GM12878 (cell line): Measurements from ENCODE around the gene ANKRD44. TPM values are rescaled to one million over a fixed set of nuclear protein-coding genes. Genes with fewer than 3 reads are reported as not detected.

Source experiments
- ATAC-seq: fragments of 200-7000 bp; cut with Tn5 transposase; 3 replicates; pipeline ENCODE4 v1.9.1; 2020; ENCODE audit warnings: mild to moderate bottlenecking, moderate library complexity
- BruUV-seq: library from RNA; stranded (reverse); fragments of 400-500 nt; replicated peaks from 2 replicates; lab custom pipeline; 2021; lab: Mats Ljungman, UMichigan
- CTCF ChIA-PET: fragments of 300-600 bp; sonication (Branson Sonifier 250); formaldehyde crosslinking; extraction: SDS; loops from one replicate; lab custom pipeline; 2021; ENCODE audit warnings: inconsistent platforms; lab: Yijun Ruan, JAX
- POLR2A ChIA-PET: fragments of 350-600 bp; formaldehyde crosslinking; extraction: SDS; loops from one replicate; lab custom pipeline; 2021; ENCODE audit warnings: inconsistent platforms; lab: Charles Lee
- RAD21 ChIA-PET: fragments of 300-600 bp; sonication (Branson Sonifier 250); formaldehyde crosslinking; loops from one replicate; lab custom pipeline; 2023; ENCODE audit warnings: antibody characterized with exemption; ENCODE audit not compliant: unreplicated experiment; lab: Charles Lee
- SMC1A ChIA-PET: fragments of 300-600 bp; sonication (Branson Sonifier 250); formaldehyde crosslinking; loops from one replicate; lab custom pipeline; 2023; ENCODE audit not compliant: unreplicated experiment, uncharacterized antibody; lab: Charles Lee
- DNase-seq: peaks from one replicate; pipeline ENCODE4 v3.0.0-alpha.2; 2011; ENCODE audit warnings: low read depth, low spot score
- FAIRE-seq: peaks from 3 replicates; lab custom pipeline; 2011; peaks lifted over from hg19 to GRCh38; lab: Jason Lieb, UNC
- H2AFZ ChIP-seq: 2 replicates; pipeline ENCODE4 v1.6.0; 2011; ENCODE audit warnings: low read depth, low read length, control low read depth; ENCODE audit not compliant: control insufficient read depth
- H3K27ac ChIP-seq: 2 replicates; pipeline ENCODE4 v1.5.1; 2011; ENCODE audit warnings: control low read depth; ENCODE audit not compliant: control insufficient read depth, insufficient read depth
- H3K27me3 ChIP-seq, 2 experiments: replicated peaks in 1 of 2; 2 replicates each; pipeline versions ENCODE4 v1.6.0 to v1.6.1; 2011; ENCODE audit warnings: low read length in 1 of 2; ENCODE audit not compliant: control insufficient read depth in 2 of 2, insufficient read depth in 2 of 2
- H3K36me3 ChIP-seq, 2 experiments: 2 replicates each; pipeline ENCODE4 v1.5.1; 2011; ENCODE audit warnings: low read length in 1 of 2; ENCODE audit not compliant: control insufficient read depth in 2 of 2, insufficient read depth in 2 of 2
- H3K4me1 ChIP-seq: 2 replicates; pipeline ENCODE4 v1.6.1; 2011; ENCODE audit warnings: mild to moderate bottlenecking, low read length, moderate library complexity, mixed read lengths; ENCODE audit not compliant: control insufficient read depth, insufficient read depth
- H3K4me2 ChIP-seq: 2 replicates; pipeline ENCODE4 v1.6.0; 2011; ENCODE audit warnings: control low read depth; ENCODE audit not compliant: control insufficient read depth, insufficient read depth
- H3K4me3 ChIP-seq: fragments of 200-600 bp; sonication (generic); 2 replicates; pipeline ENCODE4 v1.5.1; 2016
- H3K79me2 ChIP-seq: 2 replicates; pipeline ENCODE4 v1.6.0; 2011; ENCODE audit warnings: low read length; ENCODE audit not compliant: control insufficient read depth, insufficient read depth
- H3K9ac ChIP-seq: 2 replicates; pipeline ENCODE4 v1.8.0; 2011; ENCODE audit warnings: low read length, control low read depth, mixed read lengths; ENCODE audit not compliant: control insufficient read depth, insufficient read depth
- H3K9me3 ChIP-seq: replicated peaks from 3 replicates; pipeline ENCODE4 v1.5.1; 2011; ENCODE audit warnings: mild to moderate bottlenecking, low read length; ENCODE audit not compliant: control insufficient read depth, insufficient read depth
- H4K20me1 ChIP-seq: 2 replicates; pipeline ENCODE4 v1.6.0; 2011; ENCODE audit not compliant: control insufficient read depth, insufficient read depth
- ATF7 ChIP-seq: fragments of 450-650 bp; IDR thresholded peaks from 2 replicates; pipeline ENCODE4 v1.6.1; 2016; ENCODE audit warnings: low read depth, mild to moderate bottlenecking
- BMI1 ChIP-seq: fragments of 450-650 bp; IDR thresholded peaks from 2 replicates; pipeline ENCODE4 v1.6.1; 2016; ENCODE audit warnings: mild to moderate bottlenecking, moderate library complexity, borderline replicate concordance
- CHD1 ChIP-seq: IDR thresholded peaks from 2 replicates; pipeline ENCODE4 v1.6.1; 2012; ENCODE audit warnings: low read depth, low read length, improper control_type of control experiment
- CREM ChIP-seq: IDR thresholded peaks from 2 replicates; pipeline ENCODE4 v1.6.1; 2014; ENCODE audit warnings: antibody characterized with exemption, low read depth
- CTCF ChIP-seq, 3 experiments: IDR thresholded peaks in 2 of 3; conservative IDR thresholded peaks in 1 of 3; 2 replicates each; pipeline ENCODE4 v1.5.1; 2011; ENCODE audit warnings: low read depth in 3 of 3, low read length in 3 of 3, mild to moderate bottlenecking in 3 of 3, control low read depth in 2 of 3, moderate library complexity in 2 of 3, inconsistent platforms in 1 of 3, mixed read lengths in 1 of 3; ENCODE audit not compliant: control insufficient read depth in 2 of 3, insufficient read depth in 1 of 3; ENCODE audit errors: extremely low read depth in 1 of 3
- ESRRA ChIP-seq: IDR thresholded peaks from 2 replicates; pipeline ENCODE4 v1.6.1; 2012; ENCODE audit warnings: mild to moderate bottlenecking, low read length, improper control_type of control experiment
- ETV6 ChIP-seq, 2 experiments: fragments of 450-650 bp in 1 of 2; IDR thresholded peaks in 1 of 2; conservative IDR thresholded peaks in 1 of 2; 2 replicates each; pipeline ENCODE4 v1.6.1; 2014; ENCODE audit warnings: antibody characterized with exemption in 1 of 2, borderline replicate concordance in 1 of 2, low read depth in 1 of 2, mild to moderate bottlenecking in 1 of 2, moderate library complexity in 1 of 2
- IRF4 ChIP-seq: IDR thresholded peaks from 2 replicates; pipeline ENCODE4 v1.6.1; 2011; ENCODE audit warnings: low read depth, low read length
- JUNB ChIP-seq: IDR thresholded peaks from 2 replicates; pipeline ENCODE4 v1.6.1; 2016; ENCODE audit warnings: antibody characterized with exemption, mild to moderate bottlenecking
- KLF5 ChIP-seq: fragments of 450-650 bp; IDR thresholded peaks from 2 replicates; pipeline ENCODE4 v1.6.1; 2014; ENCODE audit warnings: mild to moderate bottlenecking; ENCODE audit not compliant: partially characterized antibody
- NFIC ChIP-seq: IDR thresholded peaks from 2 replicates; pipeline ENCODE4 v1.6.1; 2012; ENCODE audit warnings: low read depth, mild to moderate bottlenecking, inconsistent platforms, low read length, moderate library complexity
- NFYA ChIP-seq: IDR thresholded peaks from 2 replicates; pipeline ENCODE4 v1.6.1; 2011; ENCODE audit warnings: low read depth, mild to moderate bottlenecking, low read length, improper control_type of control experiment, borderline replicate concordance
- POLR2AphosphoS2 ChIP-seq: IDR thresholded peaks from 2 replicates; pipeline ENCODE4 v1.6.1; 2011; ENCODE audit warnings: low read depth, mild to moderate bottlenecking, low read length, improper control_type of control experiment, moderate library complexity
- RUNX3 ChIP-seq: IDR thresholded peaks from 2 replicates; pipeline ENCODE4 v1.6.1; 2012; ENCODE audit warnings: low read length, inconsistent platforms
- SPI1 ChIP-seq: IDR thresholded peaks from 2 replicates; pipeline ENCODE4 v1.6.1; 2011; ENCODE audit warnings: low read depth, mild to moderate bottlenecking, low read length, moderate library complexity, borderline replicate concordance; ENCODE audit not compliant: insufficient read depth
- SUZ12 ChIP-seq: fragments of 200-600 bp; sonication (generic); IDR thresholded peaks from one replicate; pipeline ENCODE4 v1.6.1; 2018; ENCODE audit warnings: antibody characterized with exemption, mild to moderate bottlenecking; ENCODE audit not compliant: unreplicated experiment
- USF1 ChIP-seq: IDR thresholded peaks from 2 replicates; pipeline ENCODE4 v1.6.1; 2011; ENCODE audit warnings: borderline replicate concordance, low read depth, mild to moderate bottlenecking, moderate library complexity, mixed read lengths, low read length; ENCODE audit not compliant: insufficient read depth; ENCODE audit errors: extremely low read length
- WGBS: methylation state at CpG from one replicate; pipeline ENCODE4 v1.1.6; 2016; ENCODE audit warnings: low lambda C conversion rate; ENCODE audit not compliant: insufficient replicate concordance, insufficient coverage; ENCODE audit errors: missing lambda C conversion rate; 5-methylcytosine and 5-hydroxymethylcytosine counted together
- in situ Hi-C: fragments of 300-500 bp; cut with MboI; formaldehyde crosslinking; loops from 9 replicates; pipeline ENCODE4 v1.14.3; 2018; ENCODE audit warnings: mixed read lengths
- intact Hi-C: fragments of 100-400 bp; cut with micrococcal nuclease; formaldehyde crosslinking; loops from one replicate; pipeline ENCODE4 v1.14.2; 2022; ENCODE audit not compliant: unreplicated experiment
- polyA plus RNA-seq, 11 experiments: library from polyadenylated mRNA; depleted of rRNA in 4 of 11; unstranded in 6 of 11; stranded (reverse) in 5 of 11; fragments of >200 nt; fragmentation: Nextera tagmentation in 4 of 11; fragmentation: Illumina TruSeq in 1 of 11; extraction: Ambion mirVana in 4 of 11; extraction: Trizol in 1 of 11; gene quantifications; 1 replicate in 1 of 11; 2 replicates in 10 of 11; pipeline versions ENCODE4 v1.2.1 to v1.2.3, GENCODE V29; 2011 to 2016; ENCODE audit warnings: inconsistent platforms in 2 of 11, missing spikeins in 2 of 11, low read depth in 1 of 11
- total RNA-seq, 4 experiments: library from RNA; depleted of rRNA in 3 of 4; stranded (reverse); fragments of >200 nt in 3 of 4; fragmentation: Illumina TruSeq in 1 of 4; extraction: Trizol in 1 of 4; gene quantifications; 2 replicates each; pipeline versions ENCODE4 v1.2.1 to v1.2.3, GENCODE V29; 2013 to 2021

Gene ANKRD44
- total and polyA plus RNA-seq, 10 of the 15 experiments (the other 5 are each of a cell fraction or from before 2014, with no cell fraction given) = 19.1 to 99.1 (median 59.6) TPM

GRCh38 chr2:197268786-197269584 lies 41.6 kb downstream of the ANKRD44 start (continued):
- TF ChIP-seq CREM (no peak), BMI1 (peak; percentile 86), IRF4 (peak; percentile 78; the same call in 1 of the 2 replicates), NFYA (no peak)

- in situ Hi-C loops = no loop called here
- no peak overlapping the region for H3K4me3 ChIP-seq
- H3K79me2 ChIP-seq = peaks cover 92% of the 10 kb centered on the region
- TF ChIP-seq KLF5 (no peak), NFIC (0 out of 2 replicates have a peak, but pooled peaks have one; percentile 28), ETV6 (conservative IDR thresholded peaks at IDR 0.05 in 1 of 2, IDR thresholded peaks at IDR 0.05 in 1 of 2; ENCODE audit: borderline replicate concordance in 1 of 2, low read depth in 1 of 2) (peak in 1 of 2 experiments; percentile 38; a peak in 1 of 4 replicates), CTCF (IDR thresholded peaks at IDR 0.05 in 2 of 3, conservative IDR thresholded peaks at IDR 0.05 in 1 of 3; ENCODE audit: control insufficient read depth in 2 of 3, extremely low read depth in 1 of 3, insufficient read depth in 1 of 3, low read depth in 3 of 3, low read length in 3 of 3) (no peak), CHD1 (no peak), ATF7 (no peak), ESRRA (no peak), USF1 (no peak), SPI1 (0 out of 2 replicates have a peak, but pooled peaks have one; percentile 15), RUNX3 (peak; percentile 78), POLR2AphosphoS2 (no peak), SUZ12 (no peak), JUNB (peak; percentile 30; the same call in 1 of the 2 replicates)
- RAD21 ChIA-PET = interaction anchor here (0.7 to 3.0 kb wide), 3 partner anchors 14 to 59 kb away, joined by 3 to 7 read pairs (median 3); no protein-coding TSS in a partner anchor
- H3K4me2 ChIP-seq = peak overlapping the region; percentile 56
- no TSS peak for BruUV-seq
- peak overlapping the region; percentile 57 for H3K27ac ChIP-seq
- H3K9me3 ChIP-seq = no peaks in the 10 kb centered on the region; the same call in 2 of the 3 replicates
- intact Hi-C loops = no loop called here
- peaks cover 68% of the 10 kb centered on the region for H3K4me1 ChIP-seq
- DNase-seq (no peak), FAIRE-seq (no peak), ATAC-seq (no peak)
- SMC1A ChIA-PET = interaction anchor here (0.6 to 4.0 kb wide), 14 partner anchors 10 to 137 kb away, joined by 3 to 22 read pairs (median 4); no protein-coding TSS in a partner anchor
- CTCF ChIA-PET = interaction anchor here (0.7 to 1.1 kb wide), 2 partner anchors 30 to 38 kb away, joined by 3 read pairs; no protein-coding TSS in a partner anchor
- H2AFZ ChIP-seq = no peak overlapping the region
- POLR2A ChIA-PET = interaction anchor here (0.6 to 2.6 kb wide), 4 partner anchors 11 to 23 kb away, joined by 3 to 7 read pairs (median 4); no protein-coding TSS in a partner anchor
- no peak overlapping the region for H3K9ac ChIP-seq
- H3K27me3 ChIP-seq = no peaks in the 10 kb centered on the region
- H3K36me3 ChIP-seq = peaks cover 2 to 5% of the 10 kb centered on the region in 2 experiments; a peak in 3 of 4 replicates
- WGBS = 16% methylated on average over 3 of the region's 3 CpGs
- no peaks in the 10 kb centered on the region; the same call in 1 of the 2 replicates for H4K20me1 ChIP-seq
Measured at GRCh38 chr2:197266477-197266876, 44.1 kb downstream of the ANKRD44 start.
